HG03354 (cell line): ENCODE data around the gene OR10A2.
A peak's percentile ranks its signal among the peaks of the same experiment; 100 is the strongest.
"Not testable (repeated sequence)": the region's sequence is repeated elsewhere in the genome, so short reads cannot be mapped to it uniquely, and the experiment has no call there.

Experiments used
- ATAC-seq: cut with Tn5 transposase; IDR thresholded peaks from one replicate; pipeline ENCODE4 v1.9.1; 2021; ENCODE audit warnings: mild to moderate bottlenecking; ENCODE audit not compliant: unreplicated experiment, poor library complexity, severe bottlenecking

The OR10A2 gene

GRCh38 chr11:6876914-6877313 is 14.1 kb downstream of the OR10A2 start:
- ATAC-seq: no peak

GRCh38 chr11:6882751-6883150 is 19.9 kb downstream of the OR10A2 start:
- ATAC-seq: no peak

- ATAC-seq: not testable (repeated sequence)
Measured at GRCh38 chr11:6887711-6888110, 24.9 kb downstream of the OR10A2 start.

- ATAC-seq: no peak
Measured at GRCh38 chr11:6888830-6889229, 26.0 kb downstream of the OR10A2 start.

GRCh38 chr11:6889835-6890234 is 27.0 kb downstream of the OR10A2 start:
- no peak for ATAC-seq

DNA sequence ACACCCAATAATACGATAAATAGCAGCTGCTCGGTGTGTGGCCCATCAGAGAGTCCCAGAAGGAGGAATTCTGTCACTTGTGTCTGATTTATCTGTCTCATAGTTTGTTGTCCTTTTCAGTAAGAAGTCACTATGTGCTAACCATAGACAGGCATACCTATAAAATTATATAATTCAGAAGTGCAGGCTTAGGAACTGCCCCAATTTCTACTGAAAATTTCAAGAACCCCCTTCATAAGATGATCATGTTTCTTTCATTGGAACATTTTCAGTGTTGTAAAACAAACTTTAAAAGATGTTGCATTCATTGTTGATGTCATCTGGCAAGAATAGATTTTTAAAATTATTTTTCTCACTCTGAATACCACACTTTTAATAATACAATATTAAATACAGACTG is 29.5 kb downstream of the OR10A2 start, which contains the start of gene OR2D2:
OR2D2 (minus strand) TSS at position 101 of the 400 bp plus-strand sequence; CDS start at position 101, 0 bp downstream.
- no peak for ATAC-seq

- no peak for ATAC-seq
Measured at GRCh38 chr11:6894097-6894496, 31.2 kb downstream of the OR10A2 start.

DNA sequence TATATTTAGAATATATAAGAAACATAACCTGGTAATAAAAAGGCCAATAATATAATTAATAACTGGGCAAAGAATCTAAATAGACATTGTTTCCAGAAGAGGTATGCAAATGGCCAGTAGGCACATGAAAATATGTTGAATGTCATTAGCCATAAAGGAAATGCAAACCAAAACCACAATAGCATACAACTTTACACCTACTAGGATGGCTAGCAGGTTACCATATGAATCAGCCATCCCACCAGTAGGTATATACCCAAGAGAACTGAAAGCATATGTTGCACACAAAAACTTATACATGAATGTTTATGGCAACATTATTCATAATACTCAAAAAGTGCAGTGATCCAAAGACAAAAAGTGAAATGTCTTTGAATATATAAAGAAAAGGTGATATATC is 32.2 kb downstream of the OR10A2 start:
- peak; percentile 90 for ATAC-seq

GRCh38 chr11:6898911-6899310 is 36.1 kb downstream of the OR10A2 start:
- ATAC-seq: no peak

DNA sequence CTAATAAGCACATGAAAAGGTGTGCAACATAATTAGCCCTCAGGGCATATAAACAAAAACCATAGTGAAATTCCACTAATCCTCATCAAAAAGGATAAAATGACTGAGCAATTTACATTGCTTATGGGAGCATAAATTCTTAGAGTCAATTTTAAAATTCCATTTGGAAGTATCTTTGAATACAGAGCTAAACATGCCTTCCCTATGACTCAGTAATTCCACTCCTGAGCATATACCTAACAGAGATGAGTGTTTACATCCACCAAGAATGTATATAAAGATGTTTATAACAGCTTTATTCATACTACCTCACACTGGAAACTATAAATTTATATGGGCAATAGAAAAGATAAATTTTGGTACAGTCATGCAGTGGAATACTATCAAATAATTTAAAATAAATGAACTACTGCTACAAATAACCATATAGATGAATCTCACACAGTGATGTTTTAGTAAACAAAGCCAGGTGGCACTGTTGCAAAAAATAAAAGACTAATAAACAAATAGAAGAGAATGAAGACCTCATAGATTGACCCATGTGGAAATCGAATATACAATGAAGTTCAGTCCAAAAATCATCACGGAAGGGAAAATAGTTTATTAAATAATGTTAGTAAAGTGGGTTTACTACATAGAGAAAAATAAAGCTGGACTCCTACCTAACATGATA is 37.6 kb downstream of the OR10A2 start:
- ATAC-seq: no peak

GRCh38 chr11:6904804-6905203 is 41.9 kb downstream of the OR10A2 start:
- not testable (repeated sequence) for ATAC-seq

DNA sequence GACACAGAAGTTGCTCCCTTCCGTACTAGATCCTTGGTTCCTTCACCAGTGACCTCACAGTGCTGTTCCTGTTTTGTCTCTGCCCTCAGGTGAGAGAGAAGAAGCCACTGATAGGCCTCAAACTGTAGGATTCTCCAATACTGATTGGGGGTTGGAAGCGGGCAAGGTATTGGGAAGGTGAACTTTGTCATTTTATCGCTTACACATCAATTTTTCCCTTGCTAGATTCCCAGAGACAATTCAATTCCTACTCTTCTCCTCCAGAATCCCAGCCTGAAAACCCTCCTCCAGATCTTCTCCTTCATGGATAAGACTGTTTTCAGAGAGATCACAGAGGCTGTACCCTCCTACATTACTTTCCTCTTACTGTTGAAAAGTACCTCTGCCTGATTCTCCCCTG is 48.5 kb downstream of the OR10A2 start:
- no peak for ATAC-seq

- ATAC-seq: no peak
Measured at GRCh38 chr11:6911948-6912347, 49.1 kb downstream of the OR10A2 start.

- no peak for ATAC-seq
Measured at GRCh38 chr11:6919698-6920097, 56.8 kb downstream of the OR10A2 start.

- ATAC-seq: no peak
Measured at GRCh38 chr11:6920702-6921101, 57.8 kb downstream of the OR10A2 start, which contains the start of gene OR2D3. OR2D3 (plus strand) TSS chr11:6921002; CDS start chr11:6921002, 0 bp downstream.
